ENCODE measurements around the gene MCCC2.

DNA sequence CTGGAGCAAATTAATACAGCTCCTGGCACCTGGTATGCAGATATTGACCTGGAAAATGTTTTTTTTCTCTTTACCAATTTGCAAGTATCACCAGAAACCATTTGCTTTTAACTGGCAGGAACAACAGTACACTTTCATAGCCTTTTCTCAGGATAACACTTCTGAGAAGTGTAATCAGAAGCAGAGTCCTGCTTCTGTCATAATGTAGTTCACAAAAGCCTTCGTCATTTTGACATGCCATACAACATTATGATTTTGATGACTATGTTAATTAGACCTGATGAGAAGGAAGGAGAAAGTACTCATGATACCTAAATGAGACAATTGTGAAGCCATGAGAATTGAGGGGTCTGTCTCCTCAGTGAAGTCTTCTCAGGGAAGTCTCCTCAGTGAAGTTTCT lies 90.8 kb downstream of the MCCC2 start:
- TF ChIP-seq, protein P1, sequence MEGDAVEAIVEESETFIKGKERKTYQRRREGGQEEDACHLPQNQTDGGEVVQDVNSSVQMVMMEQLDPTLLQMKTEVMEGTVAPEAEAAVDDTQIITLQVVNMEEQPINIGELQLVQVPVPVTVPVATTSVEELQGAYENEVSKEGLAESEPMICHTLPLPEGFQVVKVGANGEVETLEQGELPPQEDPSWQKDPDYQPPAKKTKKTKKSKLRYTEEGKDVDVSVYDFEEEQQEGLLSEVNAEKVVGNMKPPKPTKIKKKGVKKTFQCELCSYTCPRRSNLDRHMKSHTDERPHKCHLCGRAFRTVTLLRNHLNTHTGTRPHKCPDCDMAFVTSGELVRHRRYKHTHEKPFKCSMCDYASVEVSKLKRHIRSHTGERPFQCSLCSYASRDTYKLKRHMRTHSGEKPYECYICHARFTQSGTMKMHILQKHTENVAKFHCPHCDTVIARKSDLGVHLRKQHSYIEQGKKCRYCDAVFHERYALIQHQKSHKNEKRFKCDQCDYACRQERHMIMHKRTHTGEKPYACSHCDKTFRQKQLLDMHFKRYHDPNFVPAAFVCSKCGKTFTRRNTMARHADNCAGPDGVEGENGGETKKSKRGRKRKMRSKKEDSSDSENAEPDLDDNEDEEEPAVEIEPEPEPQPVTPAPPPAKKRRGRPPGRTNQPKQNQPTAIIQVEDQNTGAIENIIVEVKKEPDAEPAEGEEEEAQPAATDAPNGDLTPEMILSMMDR (IDR thresholded peaks at IDR 0.05) = no peak
- TF ChIP-seq EP300 (IDR thresholded peaks at IDR 0.05) (no peak), POLR2A (IDR thresholded peaks at IDR 0.05) (no peak)
